Vagina (tissue), 2 donors: ENCODE data around the gene PRKAG2.

ENCODE experiments used
- CTCF ChIP-seq, 3 experiments: fragments of 450-650 bp in 2 of 3; fragments of 200-600 bp in 1 of 3; sonication (generic) in 1 of 3; IDR thresholded peaks; one replicate each; pipeline ENCODE4 v1.5.1; 2017 to 2019; ENCODE audit warnings: antibody characterized with exemption in 3 of 3, mild to moderate bottlenecking in 2 of 3, moderate library complexity in 2 of 3
- POLR2A ChIP-seq, 2 donors: fragments of 450-650 bp; IDR thresholded peaks; one replicate each; pipeline ENCODE4 v1.6.1; 2017; ENCODE audit warnings: antibody characterized with exemption in 2 of 2, mild to moderate bottlenecking in 2 of 2, moderate library complexity in 2 of 2

DNA sequence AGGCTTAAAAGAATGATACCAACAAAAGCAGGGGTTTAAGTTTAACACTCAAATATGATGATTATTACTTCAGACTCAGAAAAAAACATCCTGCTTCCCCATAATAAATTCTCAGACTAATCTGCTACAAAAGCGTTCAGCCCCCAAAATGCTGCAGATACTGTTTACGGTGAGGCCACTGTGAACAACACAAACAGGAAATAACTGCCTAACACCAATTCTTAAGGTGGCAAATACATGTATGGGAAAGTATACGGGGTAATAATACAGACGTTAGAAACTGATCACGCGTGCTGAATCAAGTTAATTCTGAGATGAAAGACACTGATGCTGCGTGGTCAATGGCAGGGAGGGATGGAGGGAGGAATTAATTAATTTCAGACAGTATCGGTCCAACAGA lies 295.2 kb downstream of the PRKAG2 start:
- TF ChIP-seq CTCF (IDR thresholded peaks at IDR 0.05) (no peak), POLR2A (IDR thresholded peaks at IDR 0.05) (no peak)
